Stomach smooth muscle (tissue), 2 donors: Measurements from ENCODE around the gene PTPRCAP.
A peak's percentile ranks its signal among the peaks of the same experiment; 100 is the strongest.

ENCODE experiments used
- H3K27ac ChIP-seq: one replicate; pipeline ENCODE4 v1.7.0; 2013; ENCODE audit warnings: mild to moderate bottlenecking, low read length, inconsistent platforms
- H3K27me3 ChIP-seq, 2 donors: one replicate each; pipeline ENCODE4 v1.7.0; 2013; ENCODE audit warnings: low read length in 2 of 2; ENCODE audit not compliant: insufficient read depth in 2 of 2, control insufficient read depth in 1 of 2
- H3K36me3 ChIP-seq, 2 donors: one replicate each; pipeline ENCODE4 v1.7.0; 2013; ENCODE audit warnings: low read length in 2 of 2; ENCODE audit not compliant: control insufficient read depth in 2 of 2, insufficient read depth in 2 of 2
- H3K4me1 ChIP-seq: one replicate; pipeline ENCODE4 v1.7.0; 2013; ENCODE audit warnings: low read length; ENCODE audit not compliant: control insufficient read depth, insufficient read depth
- H3K4me3 ChIP-seq, 2 donors: one replicate each; pipeline ENCODE4 v1.7.0; 2013; ENCODE audit warnings: low read length in 2 of 2
- H3K9ac ChIP-seq, 2 donors: one replicate each; pipeline ENCODE4 v1.7.0; 2013; ENCODE audit warnings: low read length in 2 of 2, mild to moderate bottlenecking in 1 of 2
- H3K9me3 ChIP-seq, 2 donors: one replicate each; pipeline ENCODE4 v1.7.0; 2013; ENCODE audit warnings: low read length in 2 of 2; ENCODE audit not compliant: control insufficient read depth in 2 of 2
- donor health status: healthy.
- donor health status: Pancreatic carcinoma.

Gene PTPRCAP

DNA sequence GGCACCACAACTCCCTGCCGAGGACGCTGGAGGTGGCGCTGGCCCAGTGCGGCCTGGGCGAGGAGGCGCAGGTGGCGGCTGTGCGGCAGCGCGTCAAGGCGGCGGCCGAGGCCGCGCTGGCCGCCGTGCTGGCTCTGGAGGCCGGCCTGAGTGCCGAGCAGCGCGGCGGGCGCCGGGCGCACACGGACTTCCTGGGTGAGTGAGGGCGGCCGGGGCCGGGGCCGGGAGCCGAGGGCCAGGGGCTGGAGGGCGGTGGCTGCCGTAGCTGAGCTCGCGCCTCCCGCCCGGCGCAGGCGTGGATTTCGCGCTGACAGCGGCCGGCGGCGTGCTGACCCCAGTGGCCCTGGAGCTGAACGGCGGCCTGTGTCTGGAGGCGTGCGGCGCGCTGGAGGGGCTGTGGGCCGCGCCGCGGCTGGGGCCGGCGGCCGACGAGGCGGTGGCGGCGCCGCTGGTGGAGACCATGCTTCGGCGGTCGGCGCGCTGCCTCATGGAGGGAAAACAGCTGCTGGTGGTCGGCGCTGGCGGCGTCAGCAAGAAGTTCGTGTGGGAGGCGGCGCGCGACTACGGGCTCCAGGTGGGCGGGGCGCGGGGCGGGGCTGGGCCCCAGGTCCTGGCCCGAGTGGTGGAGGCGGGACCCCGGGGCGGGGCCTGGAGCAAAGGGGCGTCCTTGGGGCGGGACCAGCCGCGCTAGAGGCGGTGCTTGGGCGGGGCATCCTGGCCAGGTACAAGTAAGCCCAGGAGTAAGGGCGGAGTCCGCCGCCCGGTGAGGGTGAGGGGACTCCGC lies 16.6 kb downstream of the PTPRCAP start:
- Histone ChIP-seq H3K27me3 (no peaks in the 10 kb centered on the region), H3K36me3 (no peaks in the 10 kb centered on the region), H3K9me3 (no peaks in the 10 kb centered on the region), H3K27ac (peak overlapping the region; percentile 74), H3K4me1 (peaks cover 29% of the 10 kb centered on the region), H3K9ac (peak overlapping the region; percentile 71 to 72), H3K4me3 (peak overlapping the region; percentile 51 to 80)

DNA sequence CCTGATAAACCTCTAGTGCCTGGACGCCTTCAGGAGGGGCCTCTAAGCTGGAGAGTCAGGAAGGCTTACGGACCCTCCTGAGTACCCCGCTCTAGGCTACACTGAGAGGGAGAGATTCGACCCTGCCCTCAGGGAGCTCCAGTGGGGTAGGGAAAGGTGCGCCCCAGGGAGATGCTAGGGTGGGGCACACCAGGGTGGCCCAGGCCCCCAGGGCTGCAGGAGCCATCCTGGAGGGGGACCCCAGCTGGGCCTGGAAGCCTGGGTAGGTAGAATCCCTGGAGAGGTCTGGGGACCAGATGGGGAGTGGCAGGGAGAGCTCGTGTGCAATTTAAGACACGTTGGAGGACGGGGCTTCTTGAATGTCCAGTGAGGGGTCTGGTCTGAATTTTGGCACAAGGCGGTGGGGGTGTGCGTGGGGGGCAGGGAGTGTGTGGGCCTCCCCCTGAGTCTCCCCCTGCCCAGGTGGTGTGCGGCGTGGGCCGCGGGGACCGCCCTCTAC lies 17.3 kb downstream of the PTPRCAP start:
- Histone ChIP-seq H3K4me3 (peak overlapping the region; percentile 51 to 80), H3K27ac (peak overlapping the region; percentile 74), H3K36me3 (no peaks in the 10 kb centered on the region), H3K9ac (peak overlapping the region; percentile 71 to 72), H3K9me3 (no peaks in the 10 kb centered on the region), H3K27me3 (no peaks in the 10 kb centered on the region), H3K4me1 (peaks cover 30% of the 10 kb centered on the region)

DNA sequence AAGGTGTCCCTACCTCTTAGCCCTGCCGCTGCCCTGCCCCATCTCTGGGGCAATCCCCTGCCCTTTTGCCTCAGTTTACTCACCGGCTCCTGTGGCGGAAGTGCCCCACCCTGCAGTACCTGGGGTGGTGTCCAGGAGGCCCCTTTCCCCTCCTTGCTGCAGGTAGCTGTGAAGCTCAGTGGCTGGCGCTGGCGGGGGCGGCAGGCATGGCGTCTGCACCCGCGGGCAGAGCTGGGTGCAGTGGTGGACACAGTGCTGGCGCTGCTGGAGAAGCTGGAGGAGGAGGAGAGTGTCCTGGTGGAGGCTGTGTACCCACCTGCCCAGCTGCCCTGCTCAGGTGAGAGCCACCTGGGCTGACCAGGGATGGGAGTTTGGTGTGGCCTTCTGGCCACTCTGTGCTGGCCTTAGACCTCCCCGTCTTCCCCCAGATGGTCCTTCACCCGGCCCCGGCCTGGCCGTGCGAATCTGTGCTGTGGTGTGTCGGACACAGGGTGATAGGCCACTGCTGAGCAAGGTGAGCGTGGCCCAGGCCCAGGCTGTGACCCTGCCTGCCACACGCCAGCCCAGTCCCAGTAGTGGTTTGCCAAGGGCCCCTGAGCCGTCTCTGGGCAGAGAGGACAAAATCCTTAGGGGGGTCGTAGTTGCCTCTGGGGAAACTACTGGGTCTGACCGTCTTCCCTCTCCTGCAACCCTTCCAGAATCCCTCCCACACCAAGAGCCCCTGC lies 18.0 kb downstream of the PTPRCAP start:
- Histone ChIP-seq H3K9me3 (no peaks in the 10 kb centered on the region), H3K36me3 (no peaks in the 10 kb centered on the region), H3K9ac (peak overlapping the region; percentile 5 to 72), H3K4me1 (peaks cover 30% of the 10 kb centered on the region), H3K27me3 (peaks cover 0 to 2% of the 10 kb centered on the region in 2 donors), H3K4me3 (no peak overlapping the region), H3K27ac (peak overlapping the region; percentile 74)

DNA sequence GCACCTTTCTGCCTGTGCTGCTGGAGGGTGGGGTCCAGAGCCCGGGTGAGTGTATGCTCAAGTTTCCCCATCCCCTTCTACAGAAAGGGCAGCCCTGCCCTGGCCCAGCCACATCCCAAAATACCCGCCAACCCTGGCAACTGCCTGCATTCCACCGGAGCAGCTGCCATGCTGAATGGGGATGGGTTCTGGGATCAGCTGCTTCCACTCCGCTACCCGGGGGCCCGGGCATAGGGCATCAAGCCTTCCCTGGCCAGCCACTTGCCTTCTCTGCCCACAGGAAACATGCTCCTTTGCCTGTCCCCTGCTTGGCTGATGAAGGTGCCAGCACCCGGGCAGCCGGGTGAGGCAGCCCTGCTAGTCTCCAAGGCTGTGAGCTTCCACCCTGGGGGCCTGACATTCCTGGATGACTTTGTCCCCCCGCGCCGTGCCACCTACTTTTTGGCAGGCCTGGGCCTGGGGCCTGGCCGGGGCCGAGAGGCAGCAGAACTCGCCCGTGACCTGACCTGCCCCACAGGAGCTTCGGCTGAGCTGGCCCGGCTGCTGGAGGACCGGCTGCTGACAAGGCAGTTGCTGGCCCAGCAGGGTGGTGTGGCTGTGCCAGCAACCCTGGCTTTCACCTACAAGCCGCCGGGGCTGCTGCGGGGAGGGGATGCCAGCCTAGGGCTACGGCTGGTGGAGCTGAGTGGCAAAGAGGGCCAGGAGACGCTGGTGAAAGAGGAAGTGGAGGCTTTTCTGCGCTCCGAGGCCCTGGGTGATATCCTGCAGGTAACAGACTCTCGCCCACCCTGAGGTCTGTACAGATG lies 18.8 kb downstream of the PTPRCAP start:
- Histone ChIP-seq H3K27me3 (peaks cover 0 to 2% of the 10 kb centered on the region in 2 donors), H3K4me3 (no peak overlapping the region), H3K4me1 (peaks cover 30% of the 10 kb centered on the region), H3K9me3 (no peaks in the 10 kb centered on the region), H3K9ac (no peak overlapping the region), H3K36me3 (no peaks in the 10 kb centered on the region), H3K27ac (no peak overlapping the region)

DNA sequence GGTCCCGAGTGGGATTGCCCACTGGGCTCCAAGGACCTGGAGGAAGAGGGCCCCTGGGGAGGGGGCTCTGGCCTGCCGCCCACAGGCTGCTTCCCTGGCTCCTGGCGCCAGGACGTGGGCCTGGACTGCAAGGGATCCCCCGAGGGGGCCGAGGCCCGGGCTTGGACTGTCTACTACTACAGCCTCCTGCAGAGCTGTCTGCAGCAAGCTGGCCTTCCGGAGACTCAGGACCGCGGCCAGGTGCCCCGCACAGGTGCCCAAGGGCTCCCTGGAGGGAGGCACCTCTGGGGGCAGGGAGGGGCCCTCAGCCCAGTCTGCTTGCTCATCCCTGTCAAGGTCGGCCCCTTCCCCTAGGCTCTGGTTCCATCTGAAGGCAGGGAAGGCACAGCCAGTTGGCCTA lies 20.1 kb downstream of the PTPRCAP start:
- H3K4me3 ChIP-seq = no peak overlapping the region
- H3K27ac ChIP-seq = no peak overlapping the region
- H3K9me3 ChIP-seq = no peaks in the 10 kb centered on the region
- H3K27me3 ChIP-seq = peaks cover 2% of the 10 kb centered on the region in 2 donors
- no peaks in the 10 kb centered on the region for H3K36me3 ChIP-seq
- peaks cover 30% of the 10 kb centered on the region for H3K4me1 ChIP-seq
- no peak overlapping the region for H3K9ac ChIP-seq

DNA sequence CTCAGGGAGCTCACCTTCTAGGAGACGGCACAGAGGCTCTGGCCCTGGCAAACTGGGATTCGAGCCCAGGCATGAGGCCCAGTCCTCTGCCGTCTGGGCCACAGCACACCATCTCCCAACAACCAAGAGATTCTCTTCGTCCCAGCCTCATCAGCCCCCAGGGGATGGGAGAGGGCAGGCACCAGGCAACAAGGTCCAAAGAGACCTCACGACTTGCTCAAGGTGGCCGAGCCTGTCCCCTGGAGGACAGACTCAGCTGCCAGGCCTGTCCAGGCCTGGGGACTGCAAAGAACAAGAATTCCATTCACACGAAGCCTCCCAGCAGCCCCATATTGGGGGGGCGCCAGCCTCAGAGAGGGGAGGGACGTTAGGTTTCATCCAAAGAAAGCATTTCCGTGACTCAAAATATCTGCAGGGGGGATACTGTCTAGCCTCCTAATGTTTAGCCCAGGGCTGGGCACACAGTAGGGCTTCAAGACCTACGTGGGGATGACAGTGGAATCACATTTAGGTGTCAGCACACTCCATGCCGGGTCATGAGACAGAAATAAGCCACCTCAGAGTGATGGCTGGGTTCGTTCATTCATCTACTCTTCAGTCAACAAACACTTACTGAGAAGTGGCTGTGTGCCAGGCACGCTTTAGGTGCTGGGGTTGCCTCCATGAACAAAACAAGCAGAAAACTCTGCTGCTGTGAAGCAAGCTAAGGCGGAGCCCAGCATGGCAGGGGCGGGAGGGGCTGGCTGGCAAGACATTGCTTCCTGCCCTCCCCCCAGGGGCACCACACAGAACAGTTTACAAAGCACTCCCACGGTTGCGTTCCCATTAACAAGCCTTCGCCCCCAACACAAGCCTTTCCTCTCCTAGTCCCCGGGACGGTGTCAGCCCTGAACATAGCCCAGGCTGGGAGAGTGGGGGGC lies 20.8 kb downstream of the PTPRCAP start:
- no peaks in the 10 kb centered on the region for H3K9me3 ChIP-seq
- H3K4me3 ChIP-seq = no peak overlapping the region
- peaks cover 30% of the 10 kb centered on the region for H3K4me1 ChIP-seq
- H3K9ac ChIP-seq = no peak overlapping the region
- H3K27me3 ChIP-seq = peaks cover 2% of the 10 kb centered on the region in 2 donors
- no peak overlapping the region for H3K27ac ChIP-seq
- H3K36me3 ChIP-seq = no peaks in the 10 kb centered on the region

DNA sequence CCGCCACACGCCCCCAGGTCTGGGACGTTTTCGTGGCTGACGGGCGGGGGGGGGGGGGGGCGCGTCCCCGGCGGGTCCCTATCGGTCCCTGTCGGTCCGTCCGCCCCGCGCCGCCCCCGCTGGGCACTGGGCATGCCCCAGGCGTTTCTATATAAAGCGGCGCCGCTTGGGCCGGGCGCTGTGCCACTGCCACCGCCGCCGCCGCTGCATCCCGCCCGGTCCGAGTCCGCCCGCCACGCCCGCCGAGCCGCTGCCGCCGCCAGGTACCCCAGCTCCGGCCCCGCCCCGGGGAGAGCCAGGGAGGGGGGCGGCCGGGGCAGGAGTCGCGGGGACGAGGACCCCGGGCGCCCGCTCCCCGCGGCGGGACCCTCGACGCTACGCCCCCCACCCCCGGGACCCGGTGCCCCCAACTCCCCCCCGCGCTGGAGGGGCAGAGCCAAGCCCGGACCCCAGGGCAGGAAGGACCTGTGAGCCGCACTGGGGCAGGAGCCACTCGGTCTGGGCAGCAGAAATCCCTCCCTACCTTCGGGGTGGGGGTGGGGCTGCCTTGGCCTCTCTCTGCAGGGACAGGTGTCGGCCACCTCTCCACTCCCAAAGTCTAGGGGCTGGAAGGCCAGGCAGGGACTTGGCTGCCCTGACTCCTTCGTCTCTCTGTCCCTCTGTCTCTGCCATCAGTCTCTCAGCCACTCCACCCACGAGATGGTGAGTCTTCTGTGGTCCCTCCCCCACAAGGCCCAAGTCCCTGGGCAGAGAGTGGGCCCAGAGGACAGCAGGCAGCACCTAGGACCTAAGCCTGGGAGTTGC lies 21.8 kb downstream of the PTPRCAP start, which contains the start of gene CARNS1:
CARNS1 (plus strand) TSS at position 178 of the 804 bp plus-strand sequence; CDS start at position 700, 522 bp downstream.
- H3K4me1 ChIP-seq = peaks cover 25% of the 10 kb centered on the region
- peaks cover 8 to 10% of the 10 kb centered on the region in 2 donors for H3K27me3 ChIP-seq
- H3K9me3 ChIP-seq = no peaks in the 10 kb centered on the region
- H3K9ac ChIP-seq = peak within 1 kb of the TSS in 1 of 2 donors; percentile 29
- H3K27ac ChIP-seq = no peak within 1 kb of the TSS
- H3K4me3 ChIP-seq = peak within 1 kb of the TSS in 1 of 2 donors; percentile 65
- H3K36me3 ChIP-seq = no peaks in the 10 kb centered on the region

DNA sequence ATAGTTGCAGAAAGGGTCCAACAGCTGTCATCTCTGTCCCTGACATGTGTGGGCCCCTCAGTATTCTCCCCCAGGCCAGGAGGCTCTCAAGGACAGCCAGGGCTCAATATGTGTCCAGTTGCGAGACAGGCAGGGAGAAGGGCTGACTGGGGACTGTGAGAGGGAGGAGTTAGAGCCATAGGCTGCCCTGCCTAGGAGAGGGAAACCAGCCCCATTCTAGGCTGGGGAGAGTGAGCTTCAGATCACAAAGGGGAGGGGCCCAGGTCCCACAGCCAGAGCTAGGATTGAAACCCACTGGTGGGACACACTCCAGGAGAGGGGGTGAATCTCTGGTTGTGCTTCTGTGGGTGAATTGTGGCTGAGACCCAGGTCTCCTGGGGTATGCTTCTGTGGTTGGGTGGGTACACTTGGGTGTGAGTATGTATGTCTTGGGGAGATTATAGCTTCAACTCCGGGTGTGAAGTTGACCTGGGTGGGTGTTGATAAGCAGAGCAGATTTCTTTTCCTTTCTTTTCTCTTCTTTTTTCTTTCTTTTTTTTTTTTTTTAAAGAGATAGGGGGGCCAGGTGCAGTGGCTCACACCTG lies 24.1 kb downstream of the PTPRCAP start:
- no peaks in the 10 kb centered on the region for H3K9me3 ChIP-seq
- H3K36me3 ChIP-seq = no peaks in the 10 kb centered on the region
- H3K9ac ChIP-seq = no peak overlapping the region
- H3K4me3 ChIP-seq = no peak overlapping the region
- H3K27me3 ChIP-seq = peaks cover 22 to 34% of the 10 kb centered on the region in 2 donors
- H3K27ac ChIP-seq = no peak overlapping the region
- peaks cover 13% of the 10 kb centered on the region for H3K4me1 ChIP-seq
